GM18508 (cell line): ENCODE data around the gene MAFG.

ENCODE experiments used
- ATAC-seq: cut with Tn5 transposase; IDR thresholded peaks from one replicate; pipeline ENCODE4 v1.9.1; 2021; ENCODE audit warnings: moderate number of reproducible peaks; ENCODE audit not compliant: insufficient read depth, unreplicated experiment

Gene MAFG

DNA sequence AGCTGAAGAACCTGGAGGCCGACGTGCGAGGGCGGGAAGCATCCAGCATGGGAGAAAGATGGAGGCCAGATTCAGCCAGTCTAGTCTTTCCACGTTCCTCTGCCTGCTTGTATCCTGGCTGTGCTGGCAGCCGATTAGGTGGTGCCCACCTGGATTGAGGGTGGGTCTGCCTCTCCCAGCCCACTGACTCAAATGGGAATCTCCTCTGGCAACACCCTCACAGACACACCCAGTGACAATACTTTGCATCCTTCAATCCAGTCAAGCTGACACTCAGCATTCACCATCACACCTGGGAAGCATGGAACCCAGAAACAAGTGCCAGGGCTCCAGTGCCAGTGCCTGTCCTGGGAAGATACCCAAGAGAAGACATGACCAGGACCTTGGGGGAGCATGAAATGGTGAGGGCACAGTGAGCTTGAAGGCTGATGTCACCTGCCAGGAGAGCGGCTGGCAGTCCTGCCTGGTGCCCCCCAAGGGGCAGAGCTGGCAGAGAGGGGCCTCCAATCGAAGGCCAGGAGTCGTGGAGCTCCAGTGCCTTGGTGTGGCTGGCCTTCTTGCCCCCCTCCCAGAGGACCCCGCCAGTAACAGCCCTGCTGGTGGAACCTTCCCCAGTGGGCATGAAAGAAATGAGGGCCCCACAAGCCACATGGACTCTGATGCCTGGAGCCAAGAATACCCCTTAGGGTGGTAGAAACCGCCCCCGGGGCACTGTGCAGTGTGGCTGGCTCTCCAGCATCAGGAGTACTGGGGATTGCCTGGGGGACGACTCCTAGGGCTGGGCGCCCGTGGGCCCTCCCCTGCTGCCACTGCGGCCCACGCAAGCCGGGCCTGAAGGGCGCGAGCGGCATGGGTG, 26.1 kb downstream of the MAFG start:
- ATAC-seq, result no peak

DNA sequence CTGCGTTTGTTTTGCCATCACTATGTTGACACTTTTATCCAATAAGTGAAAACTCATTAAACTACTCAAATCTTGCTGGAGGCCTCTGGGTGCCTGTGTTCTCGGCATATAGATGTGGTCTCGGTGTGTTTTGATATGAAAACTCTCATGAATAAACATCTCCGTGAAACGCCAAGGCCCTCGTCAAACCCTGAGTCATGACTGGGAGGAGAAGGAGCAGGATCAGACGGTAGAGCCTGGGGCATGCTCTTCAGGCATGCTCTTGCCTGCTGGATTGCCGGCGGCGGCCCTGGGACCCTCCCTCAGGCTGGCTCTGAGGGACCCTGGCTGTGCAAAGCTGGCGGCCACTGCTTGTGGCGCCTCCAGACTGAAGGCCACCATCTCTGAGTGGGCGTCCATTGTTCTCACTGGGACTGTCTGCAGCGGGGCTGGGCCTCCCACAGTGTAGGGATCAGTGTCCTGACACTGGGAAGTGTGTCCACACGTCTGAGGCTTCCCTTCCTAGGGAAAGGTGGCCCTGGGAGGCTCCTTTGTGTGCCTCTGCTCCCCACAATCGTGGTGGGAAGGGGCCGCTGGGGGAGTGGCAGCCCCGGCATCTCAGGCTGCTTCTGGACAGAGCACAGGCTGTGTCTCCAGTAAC, 27.2 kb downstream of the MAFG start:
- no peak for ATAC-seq

DNA sequence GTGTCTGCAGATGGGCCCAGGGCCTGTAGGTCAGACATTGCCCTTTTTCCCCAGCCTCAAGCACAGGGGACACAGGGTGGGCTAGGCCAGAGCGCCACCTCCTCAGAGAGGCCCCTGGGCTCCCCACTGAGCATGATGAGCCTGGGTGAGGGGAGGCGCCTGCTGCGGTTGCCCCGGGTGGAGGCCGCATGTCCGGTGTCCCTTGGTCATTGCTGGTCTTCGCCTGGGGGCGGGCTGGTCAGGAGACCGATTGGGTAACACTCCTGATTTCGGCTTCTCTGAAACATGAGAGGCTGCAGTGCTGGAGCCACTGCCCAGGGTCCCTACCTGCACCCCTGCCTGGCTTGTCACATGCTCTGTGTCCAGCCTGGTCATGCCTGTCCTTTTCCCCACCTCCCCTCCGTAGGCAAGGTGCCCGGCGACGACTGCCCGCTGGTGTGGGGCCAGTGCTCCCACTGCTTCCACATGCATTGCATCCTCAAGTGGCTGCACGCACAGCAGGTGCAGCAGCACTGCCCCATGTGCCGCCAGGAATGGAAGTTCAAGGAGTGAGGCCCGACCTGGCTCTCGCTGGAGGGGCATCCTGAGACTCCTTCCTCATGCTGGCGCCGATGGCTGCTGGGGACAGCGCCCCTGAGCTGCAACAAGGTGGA, 27.9 kb downstream of the MAFG start:
- no peak for ATAC-seq

DNA sequence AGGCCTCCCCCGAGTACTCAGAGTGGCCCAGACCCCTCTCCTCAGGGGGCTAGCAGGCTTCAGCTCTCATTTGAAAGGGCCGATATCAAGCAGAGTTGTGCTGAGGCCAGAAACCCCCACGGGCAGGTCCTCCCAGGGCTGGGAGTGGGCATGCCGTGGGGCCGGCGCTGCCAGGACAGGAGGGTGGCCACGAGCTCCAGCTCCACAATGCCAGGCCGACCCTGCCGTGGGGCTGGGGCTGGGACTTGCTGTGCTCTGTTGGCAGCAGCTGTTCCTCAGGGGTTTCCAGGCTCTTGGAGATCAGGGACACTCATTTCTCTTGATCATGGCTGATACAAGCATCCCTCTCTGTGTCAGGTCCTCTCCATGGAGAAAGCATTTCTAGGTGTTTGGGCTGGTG, 28.6 kb downstream of the MAFG start:
- no peak for ATAC-seq

DNA sequence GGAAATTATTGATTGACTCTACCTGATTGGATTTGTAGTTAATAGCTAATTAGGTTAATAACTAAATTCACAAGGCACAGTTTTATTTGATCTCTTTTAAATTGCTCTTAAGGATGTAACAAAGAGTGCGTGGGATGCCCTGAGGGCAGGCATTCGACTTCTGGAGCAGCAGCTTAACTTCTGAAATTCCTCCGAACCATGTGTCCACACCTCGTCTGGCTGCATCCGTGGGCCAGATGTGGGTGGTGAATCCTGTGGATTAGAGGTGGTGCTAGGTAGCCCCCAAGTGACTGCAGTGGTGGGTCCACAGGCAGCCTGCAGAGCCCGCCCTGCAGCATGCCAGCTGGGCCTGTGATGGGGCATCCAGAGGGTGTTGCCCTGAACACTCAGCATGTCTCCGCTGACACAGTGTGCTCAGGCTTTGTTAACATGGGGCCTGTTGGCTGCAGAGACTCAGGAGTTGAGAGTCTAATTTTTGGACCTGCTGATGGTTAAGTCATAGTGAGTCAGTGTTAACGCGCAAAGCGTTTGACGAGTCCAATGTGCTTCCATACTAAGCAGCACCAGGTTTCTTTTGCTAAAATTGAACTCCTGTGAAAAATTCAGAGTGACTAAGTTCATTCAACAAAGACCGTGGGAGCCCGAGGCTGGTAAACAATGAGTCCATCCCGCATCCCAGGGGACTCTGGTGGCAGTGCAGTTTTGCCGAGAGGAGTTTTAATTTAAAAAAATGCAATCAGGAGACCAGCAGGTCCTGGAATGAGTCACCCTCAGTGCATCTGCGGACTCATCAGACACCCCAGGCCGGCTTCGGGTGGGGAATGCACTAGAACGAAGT, 29.3 kb downstream of the MAFG start:
- no peak for ATAC-seq

DNA sequence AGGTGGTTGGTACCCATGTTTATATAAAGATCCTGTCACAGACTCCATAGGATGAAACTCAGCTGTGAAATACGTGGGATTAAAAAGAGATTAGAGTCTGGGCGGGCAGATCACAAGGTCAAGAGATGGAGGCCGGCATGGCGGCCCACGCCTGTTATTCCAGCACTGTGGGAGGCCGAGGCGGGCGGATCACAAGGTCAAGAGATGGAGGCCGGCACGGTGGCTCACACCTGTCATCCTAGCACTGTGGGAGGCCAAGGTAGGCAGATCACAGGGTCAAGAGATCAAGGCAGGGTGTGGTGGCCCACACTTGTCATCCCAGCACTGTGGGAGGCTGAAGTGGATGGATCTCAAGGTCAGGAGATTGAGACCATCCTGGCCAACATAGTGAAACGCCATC, 32.1 kb downstream of the MAFG start:
- no peak for ATAC-seq

DNA sequence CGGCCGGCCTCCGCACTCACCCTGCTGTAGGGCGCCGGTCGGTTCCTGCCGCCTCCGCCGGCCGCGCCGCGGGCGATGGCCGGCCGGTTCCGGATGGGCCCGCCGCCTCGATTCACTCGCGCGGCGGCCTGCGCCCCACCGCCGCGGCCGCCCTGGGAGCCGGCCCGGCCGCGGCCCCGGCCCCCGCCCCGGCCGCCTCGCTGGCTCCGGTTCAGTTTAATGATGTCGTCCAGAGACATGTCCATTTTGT, 36.3 kb downstream of the MAFG start:
- no peak for ATAC-seq

DNA sequence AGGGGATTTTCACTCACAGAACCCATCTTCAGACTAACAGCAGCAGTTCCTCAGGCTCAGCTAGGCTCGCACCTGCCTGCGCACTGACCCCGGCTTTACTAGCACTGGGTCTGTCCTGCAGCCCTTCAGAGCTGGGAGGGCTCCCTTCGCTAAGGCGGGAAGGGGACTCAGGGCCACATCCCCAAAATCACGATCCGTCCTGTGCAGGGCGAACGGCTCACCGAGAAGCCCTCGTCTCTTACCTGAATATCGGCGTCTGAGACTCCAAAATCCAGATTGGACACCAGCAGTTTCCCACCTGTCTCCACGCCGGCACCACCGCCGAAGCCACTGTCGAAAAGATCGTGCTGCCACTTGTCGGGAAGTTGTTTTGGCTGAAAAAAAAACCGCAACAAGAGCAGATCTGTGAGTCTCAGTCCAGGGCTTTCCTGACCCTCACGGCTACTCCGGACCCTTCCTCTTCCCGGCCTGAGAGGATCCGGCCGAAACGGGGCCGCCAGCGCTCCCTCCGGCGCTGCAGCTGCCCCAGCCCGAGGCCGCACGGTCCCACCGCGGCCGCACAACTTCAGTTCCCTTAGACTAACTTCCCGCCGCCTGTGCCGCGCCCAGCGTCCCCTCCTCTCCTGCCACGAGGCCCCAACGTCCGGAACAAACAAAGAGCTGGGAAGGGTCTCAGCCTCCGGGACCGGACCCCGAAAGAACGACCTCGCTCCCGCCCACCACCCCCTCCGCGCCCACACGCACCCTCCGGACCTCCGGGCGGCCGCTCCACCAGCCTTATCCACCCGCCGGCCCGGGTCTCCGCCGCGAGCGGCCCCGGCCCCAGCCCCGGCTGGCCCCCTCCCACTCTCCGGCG, 36.9 kb downstream of the MAFG start:
- ATAC-seq, result no peak

DNA sequence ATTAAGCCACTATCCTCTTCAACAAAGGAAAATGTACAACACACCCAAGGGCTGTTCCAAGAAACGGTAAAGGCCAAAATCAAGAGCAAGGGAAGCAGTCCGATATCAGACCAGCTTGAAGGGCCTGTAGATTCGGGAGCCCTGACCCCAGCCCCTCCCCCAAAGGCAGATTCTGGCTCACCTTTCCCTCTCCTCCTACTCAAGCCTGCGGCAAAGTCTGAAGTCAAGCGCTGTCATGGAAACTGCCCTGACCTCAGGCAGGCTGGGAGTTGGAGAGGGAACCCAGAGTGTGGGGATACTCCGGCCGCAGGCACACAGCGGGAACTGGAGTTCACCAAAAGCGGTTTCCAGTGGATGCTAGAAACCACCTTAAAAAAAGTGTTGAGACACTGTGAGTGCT, 37.9 kb downstream of the MAFG start:
- ATAC-seq, result no peak

DNA sequence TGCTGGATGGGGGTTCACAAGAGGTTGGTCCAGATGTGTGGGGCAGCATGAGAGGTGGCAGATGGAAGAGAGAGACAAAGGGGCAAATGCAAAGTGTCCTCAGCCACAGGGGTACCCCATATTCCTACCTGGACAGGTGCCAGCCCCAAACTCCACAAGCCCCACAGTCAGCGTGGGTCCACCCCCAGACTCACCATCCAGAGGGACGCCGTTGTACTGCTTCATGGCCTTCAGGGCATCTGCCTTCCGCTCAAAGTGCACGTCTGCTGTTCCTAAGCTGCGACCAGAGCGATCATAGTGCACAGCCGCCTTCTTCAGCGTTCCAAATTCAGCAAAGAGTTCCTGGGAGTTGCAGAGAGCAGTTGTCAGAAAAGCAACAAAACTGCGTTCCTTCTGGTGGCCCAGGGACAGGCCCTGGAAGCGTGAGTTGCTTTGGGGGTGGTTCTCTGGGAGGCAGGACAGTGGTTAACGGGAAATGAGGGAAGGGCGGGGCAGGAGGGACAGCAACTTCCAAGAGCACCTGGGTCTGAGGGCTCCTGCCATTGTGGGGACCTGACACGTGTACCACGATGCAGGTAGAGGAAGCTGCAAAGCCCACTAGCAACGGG, 38.4 kb downstream of the MAFG start:
- ATAC-seq, result no peak

DNA sequence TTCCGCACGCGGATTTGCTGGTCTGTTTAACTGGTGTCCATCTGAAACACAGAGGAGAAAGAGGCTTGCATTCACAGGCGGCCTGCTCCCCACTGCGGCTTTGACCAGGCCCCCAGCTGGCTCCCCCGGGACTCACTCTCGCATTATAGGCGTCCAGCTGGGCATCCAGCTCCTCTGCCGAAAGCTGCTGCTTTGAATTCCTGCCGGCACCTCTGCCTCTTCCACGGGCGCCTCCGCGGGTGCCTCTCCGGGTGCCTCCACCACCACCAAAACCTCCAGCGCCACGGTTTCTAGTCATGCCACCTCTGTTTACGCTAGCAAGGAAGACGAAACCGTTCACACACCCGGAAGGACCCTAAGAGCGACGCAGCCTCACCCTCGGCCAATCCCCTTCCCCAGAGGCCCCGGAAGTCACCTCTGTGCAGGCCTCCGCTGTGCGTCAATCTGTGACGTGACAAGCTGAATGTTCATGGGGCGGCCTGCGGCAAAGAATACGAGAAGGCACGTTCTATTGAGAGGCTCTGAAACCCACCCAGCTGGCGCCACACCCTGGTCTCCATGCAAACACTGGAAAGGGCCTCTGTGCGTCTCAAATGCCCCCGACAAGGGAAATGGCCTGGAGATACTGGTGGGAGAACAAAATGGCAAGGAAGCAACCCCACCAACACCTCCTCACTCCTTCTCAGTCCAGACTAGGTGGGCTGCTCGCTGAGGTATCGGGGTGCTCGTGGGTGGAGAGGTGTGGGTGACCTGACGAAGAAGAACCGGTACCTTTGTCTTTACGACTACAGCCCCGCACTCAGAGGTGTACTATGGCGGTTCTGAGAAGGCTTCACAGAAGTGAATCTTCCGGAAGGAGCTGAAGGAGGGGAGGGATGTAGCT, 39.2 kb downstream of the MAFG start:
- no peak for ATAC-seq

DNA sequence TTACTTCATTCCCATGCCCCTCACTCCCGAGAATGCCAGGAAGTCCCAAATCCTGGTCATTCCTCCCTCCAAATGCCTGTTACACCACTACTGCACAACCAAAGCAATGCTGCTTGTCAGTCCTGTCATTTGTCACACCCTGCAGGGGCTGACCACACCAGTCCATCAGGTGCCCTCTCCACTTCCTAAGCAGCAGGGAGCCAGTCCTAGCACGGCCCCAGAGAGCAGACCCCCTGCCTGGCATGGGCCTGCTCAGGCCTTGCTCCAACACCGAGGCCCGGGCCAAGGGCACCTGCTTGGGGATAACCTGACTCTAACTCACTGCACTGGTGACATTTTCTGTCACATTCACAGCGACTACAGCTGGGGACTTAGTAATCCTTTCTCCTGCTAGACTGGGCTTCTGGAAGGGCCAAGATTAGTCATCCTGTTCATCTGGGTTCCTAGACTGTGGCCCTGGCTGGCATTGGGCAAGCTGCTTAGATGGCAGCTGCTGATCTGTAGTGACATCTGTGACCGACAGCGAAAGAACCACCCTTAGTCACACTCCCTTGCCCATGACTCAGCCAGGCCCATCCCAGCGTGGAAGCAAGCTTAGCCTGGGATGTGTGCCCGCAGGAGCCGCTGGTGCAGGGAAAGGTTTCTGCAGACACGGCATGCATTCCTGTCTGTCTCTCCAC, 41.5 kb downstream of the MAFG start:
- ATAC-seq, result no peak

DNA sequence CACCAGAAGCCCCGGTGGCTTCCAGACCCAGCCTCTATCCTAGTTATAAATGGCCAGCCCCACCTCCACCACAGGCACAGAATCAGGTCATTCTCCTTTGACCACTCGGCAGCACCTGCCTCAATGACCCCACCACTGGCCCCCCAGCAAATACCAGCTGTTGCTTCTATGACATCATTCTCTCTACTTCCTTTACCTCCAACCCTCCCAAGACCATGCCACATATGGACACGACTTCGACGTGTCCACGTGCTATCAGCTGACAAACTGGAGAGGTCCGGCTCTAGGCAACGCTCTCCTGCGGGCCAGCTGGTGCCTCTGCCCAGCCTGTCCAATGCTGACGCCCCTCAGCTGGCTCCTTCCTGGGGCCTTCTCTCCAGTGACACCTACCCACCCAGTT, 42.1 kb downstream of the MAFG start:
- ATAC-seq, result no peak

DNA sequence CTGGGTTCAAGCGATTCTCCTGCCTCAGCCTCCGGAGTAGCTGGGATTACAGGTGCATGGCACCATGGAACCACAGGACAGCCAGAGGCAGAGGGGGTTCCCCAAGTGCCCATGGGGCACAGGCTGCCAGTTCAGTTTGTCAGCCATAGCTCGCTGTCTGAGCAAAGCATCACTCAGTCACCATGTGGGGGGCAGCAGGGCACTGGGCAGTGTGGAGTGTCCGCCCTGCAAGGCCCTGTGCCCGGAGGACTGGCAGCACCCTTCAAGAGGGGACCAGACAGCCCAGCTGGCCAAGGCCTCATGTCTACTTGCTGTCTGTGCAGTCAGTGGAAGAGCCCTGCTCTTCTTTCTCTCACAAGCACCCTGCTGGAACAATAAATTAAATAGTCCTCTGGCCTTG, 42.6 kb downstream of the MAFG start:
- no peak for ATAC-seq

DNA sequence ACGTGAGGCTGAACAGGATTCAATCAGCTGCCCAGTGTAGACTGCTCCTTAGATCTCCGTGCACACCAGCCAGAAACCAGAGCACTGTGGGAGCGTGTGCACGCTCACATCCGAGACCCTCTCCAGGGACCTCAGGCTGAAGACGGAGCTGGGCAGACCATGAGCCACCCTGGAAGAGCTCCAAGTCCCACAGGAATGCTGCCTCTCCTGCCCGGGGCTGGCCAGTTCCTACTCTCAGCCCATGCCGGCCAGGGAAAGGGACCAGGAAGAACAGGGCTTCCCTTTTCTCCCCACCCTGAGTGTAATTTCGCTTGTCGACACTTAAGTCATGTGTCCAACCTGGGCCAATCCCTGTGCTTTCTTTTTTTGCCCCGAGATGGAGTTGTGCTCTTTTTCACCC, 43.0 kb downstream of the MAFG start:
- ATAC-seq, result no peak

DNA sequence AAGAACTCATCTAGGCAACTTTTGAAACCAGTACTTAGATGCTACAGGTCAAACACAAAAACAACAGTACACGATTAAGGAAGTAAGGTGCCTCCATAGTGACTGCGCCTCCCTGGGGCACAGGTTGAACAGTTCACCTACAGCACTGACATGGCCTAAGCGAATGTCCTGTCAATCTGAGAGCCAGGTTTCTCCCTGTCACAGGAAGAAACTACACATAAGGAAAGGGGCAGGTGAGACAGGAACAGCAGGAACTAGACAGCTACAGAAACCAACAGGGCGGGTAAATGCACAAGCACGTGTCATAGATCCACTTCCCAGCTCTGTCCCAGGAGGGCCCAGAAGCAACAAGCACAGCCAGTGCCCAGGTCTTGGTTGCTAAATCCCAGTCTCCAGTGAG, 48.4 kb downstream of the MAFG start:
- no peak for ATAC-seq

DNA sequence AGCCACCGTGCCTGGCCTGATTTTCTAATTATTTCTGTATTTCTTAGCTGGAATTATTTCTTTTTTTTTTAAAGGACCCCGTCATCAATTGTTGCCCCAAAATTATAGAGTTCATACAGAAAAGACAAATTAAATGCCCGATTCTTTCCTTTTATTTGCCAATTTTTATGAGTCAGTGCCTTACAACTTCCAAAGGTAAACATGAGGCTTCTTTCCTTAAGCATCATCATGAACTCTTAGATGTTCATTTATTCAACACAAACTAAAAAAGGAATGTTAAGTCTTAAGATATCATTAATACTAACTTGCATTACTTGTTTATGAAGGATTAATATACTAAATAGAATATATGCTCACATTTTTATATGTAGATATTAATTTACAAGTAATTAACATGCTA, 49.2 kb downstream of the MAFG start:
- ATAC-seq, result no peak

DNA sequence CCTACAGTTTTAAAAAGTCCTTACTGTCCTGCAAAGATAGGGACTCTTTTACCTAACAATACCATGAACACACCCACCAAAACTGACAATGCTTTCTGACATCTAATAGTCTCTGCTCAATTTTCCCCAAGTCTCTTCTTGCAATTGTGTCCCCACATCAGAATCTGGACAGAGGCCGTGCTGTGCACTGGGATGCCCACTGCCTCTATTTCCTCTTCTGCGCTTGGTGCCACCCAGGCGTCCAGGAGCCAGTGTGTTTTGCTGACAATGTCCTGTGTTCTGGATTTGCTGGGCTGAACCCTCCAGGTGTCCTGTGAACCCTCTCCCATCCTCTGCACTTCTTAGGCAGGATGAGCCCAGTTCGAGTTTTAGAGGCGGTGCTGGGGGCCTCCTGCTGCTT, 50.0 kb downstream of the MAFG start:
- ATAC-seq, result no peak
